NCI-H2029 (cell line): ENCODE data around the gene TMEM167A.
A peak's percentile ranks its signal among the peaks of the same experiment; 100 is the strongest.

Experiments used
- DNase-seq: peaks from one replicate; lab custom pipeline; 2025; lab: John Stamatoyannopoulos, UW

Gene TMEM167A

DNA sequence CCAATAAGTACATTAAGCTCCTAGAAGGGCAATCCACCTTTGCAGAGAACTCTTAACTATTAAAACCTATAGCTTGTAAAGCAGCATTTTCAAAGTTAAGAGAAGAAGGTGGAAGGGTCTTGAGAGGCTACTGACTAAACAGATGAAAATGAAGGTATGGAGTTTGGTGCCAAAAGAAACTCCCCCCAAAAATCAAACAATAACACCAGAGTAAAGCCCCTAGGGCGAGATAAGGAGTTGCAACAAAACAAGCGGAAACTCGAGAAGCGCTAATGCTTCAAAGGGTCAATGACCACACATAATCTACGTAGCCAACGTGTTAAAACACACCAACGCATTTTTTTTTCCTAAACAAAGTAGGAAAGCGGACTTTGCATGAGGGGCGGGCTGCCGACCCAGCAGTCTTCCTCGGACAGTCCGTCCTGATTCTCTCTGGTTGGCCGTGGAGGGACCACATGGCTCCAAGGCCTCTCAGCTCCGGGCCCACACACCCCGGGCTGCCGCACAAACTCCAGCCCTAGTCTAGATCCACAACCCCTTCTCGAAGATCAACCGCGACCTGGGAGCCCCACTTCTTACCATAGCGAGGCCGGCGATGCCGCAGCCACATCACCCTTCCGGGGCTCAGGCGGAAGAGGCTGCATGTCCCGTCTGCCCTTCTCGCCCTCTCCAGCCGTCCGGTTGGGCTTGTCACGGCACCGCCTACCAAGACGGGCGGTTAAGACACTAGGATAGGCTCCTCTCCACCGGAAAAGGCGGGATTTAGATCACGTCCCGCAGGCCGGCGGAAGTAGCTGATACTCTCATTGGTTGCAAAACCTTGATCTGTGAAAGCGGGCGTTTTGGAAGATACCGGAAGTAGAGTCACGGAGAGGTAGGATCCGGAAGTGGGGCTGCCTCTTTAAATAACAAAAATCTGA, at the start of gene TMEM167A, which contains the start of gene XRCC4:
Gene TMEM167A, minus strand, starts transcription at position 653 of the 920 bp plus-strand sequence. Its CDS starts 71 bp downstream, at position 582.
Gene XRCC4, plus strand, starts transcription at position 806 of the 920 bp plus-strand sequence. CDS start 27,373 bp downstream, outside the sequence.
- peak; percentile 99 for DNase-seq

- DNase-seq = no peak
Observed at GRCh38 chr5:83126501-83126900, 49.3 kb upstream of the TMEM167A start.

DNA sequence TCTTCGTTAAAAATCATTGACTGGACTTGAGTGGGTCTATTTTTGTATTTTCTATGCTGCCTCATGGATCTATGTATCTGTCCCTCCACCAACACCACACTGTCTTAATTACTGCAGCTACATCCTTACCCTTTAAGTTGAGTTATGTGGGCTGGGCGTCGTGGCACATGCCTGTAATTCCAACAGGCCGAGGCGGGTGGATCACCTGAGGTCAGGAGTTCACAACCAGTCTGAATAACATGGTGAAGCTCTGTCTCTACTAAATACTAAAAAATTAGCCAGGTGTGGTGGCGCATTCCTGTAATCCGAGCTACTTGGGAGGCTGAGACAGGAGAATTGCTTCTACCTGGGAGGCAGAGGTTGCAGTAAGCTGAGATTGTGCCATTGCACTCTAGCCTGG, 48.4 kb upstream of the TMEM167A start:
- DNase-seq = no peak

GRCh38 chr5:83124593-83124992, 47.4 kb upstream of the TMEM167A start:
- no peak for DNase-seq

DNA sequence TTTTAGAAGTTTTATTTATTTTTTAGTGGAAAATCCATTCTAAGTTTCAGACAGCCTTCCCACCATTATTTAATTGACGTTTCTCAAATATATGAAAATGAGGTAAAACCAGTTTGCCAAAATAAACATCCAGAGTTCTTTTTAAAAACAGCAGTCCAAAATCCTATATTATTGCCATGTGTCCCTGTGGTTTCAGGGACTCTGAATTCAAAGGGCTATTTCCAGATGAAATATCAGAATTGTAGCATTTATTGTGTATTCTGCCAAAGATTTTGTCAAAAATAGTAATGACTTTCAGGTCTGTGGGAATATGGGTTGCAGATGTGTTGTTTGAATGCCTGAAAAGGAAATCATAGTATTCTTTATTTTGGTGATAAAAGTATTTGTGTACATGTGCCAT, 41.8 kb upstream of the TMEM167A start:
- no peak for DNase-seq

DNA sequence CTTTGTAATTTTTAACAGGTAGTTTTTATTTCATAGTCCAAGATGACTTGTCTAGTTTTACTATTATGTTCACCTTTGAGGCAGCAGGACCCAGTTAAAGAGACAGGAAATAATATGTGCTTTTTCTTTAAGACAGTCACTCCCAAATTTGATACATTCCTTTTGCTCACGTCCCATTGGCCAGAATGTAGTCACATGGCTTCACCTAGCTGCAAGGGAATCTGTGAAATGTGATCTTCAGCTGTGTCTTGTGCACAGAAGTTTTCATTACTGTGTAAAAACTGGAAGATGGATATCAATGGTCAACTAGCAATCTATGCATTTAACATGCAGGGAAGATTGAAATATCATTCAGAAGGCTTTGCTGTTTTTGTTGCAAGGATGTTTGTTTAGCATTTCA, 41.3 kb upstream of the TMEM167A start:
- no peak for DNase-seq

DNA sequence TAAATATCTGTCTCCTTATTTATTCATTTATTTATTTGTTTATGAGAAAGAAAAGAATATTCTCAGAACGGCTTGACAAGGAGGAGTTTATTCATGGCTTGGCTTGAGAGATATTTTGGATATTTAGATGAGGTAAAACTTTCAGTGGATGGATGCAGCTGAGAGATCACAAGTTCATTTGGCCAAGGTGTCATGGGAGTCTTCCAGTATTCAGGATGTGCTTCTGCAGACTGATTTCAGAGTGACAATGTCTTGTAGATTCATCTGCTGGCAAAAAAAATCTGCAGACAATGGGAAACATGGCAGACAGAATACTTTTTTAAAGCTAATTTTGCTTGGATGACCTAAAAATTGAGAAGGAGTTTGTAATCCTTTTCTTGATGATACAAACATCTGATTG, 38.6 kb upstream of the TMEM167A start:
- no peak for DNase-seq

- DNase-seq = no peak
Observed at GRCh38 chr5:83109380-83109779, 32.2 kb upstream of the TMEM167A start.

DNA sequence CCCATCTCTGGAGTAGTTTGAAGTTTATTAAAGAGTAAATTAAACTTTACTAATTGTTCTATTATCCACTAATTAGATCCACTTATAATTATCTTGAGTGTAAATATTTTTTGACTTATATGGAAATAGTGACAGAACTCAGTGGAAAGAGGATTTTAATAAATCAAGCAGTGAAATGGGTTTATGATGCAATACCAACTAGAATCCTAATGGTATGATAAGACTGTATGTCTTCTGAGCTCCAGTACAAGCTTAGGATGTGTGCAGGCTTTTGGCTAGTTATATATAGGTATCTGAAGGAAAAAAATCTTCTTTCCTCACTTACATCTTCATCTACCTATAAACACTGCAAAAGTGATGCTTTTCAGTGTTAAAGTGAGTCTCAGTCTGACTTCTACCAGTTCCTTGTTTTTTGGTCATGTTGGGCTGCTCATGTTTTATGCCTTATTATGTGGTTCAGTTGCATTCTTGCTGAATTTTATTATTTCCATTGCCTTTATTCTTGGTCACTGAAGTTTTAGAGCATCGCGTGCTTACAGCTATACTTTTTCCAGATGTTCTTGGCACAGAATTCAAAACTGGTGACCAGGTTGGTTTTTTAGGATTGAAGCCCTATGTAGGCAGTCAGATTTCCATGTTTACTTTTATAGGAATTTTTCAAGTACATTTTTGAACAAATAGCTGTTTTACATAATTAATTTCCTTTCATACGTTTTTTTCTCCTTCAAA, 30.7 kb upstream of the TMEM167A start:
- DNase-seq = no peak

GRCh38 chr5:83104021-83104420, 26.8 kb upstream of the TMEM167A start:
- DNase-seq = no peak

GRCh38 chr5:83102364-83102980, 25.3 kb upstream of the TMEM167A start:
- no peak for DNase-seq

DNA sequence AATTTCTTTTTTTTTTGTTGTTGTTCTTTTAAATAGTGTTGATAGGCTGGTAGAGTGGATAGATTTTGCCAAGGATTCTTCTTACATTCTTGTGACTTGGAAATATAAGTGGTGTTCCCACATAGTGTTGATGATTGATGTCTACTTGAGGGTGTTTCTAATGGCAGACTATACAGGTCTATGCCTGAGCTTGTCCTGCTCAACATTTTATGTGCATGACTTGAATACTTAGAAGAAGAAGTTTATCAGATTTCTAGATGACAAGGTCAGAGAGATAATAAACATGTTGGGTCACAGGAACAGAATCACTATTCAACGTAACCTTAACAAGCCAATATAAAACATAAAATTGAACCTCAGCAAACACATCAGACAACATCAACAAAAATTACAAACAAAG, 24.3 kb upstream of the TMEM167A start:
- DNase-seq = no peak

- no peak for DNase-seq
Observed at GRCh38 chr5:83099445-83099844, 22.3 kb upstream of the TMEM167A start.

DNA sequence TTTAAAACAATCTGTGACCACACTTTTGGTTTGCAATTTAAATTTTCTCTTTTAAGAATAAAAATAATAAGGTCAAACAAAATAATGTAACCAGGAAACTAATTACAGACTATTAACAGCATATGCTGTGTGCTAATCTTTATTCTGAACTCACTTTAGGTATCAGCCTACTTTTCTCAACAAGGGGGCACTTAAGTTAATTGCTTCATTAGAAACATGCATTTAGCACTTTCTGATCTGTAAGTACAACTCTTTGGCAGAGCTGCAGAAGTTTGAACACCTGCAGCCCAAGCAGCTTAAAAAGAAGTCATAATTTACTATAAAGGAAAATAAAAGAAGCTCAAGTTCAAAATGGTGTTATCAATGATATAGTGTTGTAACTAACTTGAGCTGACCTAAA, 21.8 kb upstream of the TMEM167A start:
- no peak for DNase-seq

- DNase-seq = no peak
Observed at GRCh38 chr5:83097689-83098231, 20.6 kb upstream of the TMEM167A start.

DNA sequence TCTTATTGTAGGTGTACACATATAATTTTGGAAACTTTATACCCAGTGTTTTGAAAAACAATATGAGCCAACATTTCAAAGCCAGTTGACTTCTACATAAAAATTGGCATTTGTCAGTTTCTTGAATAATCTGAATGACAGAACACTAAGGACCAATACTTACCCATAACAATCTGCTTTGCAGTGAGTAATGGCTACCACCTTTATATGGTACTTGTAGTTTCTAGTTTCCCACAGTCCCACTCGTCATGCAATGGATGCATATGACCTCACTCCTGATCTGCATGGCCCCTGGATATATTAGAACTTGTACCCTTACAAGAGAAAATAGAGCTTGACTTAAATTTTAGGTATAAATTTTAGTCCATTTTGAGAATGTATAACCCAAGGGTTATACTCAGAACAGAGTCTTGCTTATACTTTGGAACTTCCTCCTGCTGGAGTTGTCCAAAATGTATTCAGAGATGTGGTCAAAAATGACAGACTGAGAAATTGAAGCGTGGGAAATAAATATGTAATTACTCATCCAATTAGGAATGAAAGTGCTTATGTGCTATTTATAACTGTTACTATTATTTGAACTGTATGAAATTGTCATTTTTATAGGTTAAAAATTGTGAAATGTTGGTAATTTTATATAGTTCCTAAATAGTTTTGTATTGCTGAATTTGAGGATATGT, 19.6 kb upstream of the TMEM167A start:
- no peak for DNase-seq

DNA sequence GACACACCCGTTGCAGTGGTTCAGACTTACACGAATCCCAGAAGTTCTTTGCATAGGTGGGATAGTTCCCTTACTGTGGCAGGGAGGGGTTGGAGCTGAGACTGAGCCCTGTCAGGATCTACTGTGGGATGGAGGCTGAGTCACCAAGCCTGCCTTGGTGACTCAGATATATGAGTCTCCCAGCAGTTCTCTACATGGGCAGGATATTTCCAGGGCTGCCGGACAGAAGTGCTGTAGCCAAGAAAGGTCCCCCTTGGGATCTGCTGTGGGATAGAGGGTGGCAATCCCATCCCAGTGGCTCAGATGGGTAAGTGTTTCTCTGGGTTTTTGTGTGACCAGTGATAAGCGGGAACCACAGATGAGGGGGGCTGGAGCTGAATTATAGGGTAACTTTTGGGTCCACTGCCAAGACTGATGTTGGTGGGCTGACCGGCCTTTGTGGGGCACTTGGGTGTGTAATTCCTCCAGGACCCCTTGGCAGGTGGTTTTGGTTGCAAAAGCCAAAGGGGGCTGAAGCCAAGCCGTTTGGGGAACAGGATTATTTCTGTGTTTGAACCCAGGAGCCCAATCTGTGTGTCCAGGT, 18.9 kb upstream of the TMEM167A start:
- no peak for DNase-seq

- DNase-seq = no peak
Observed at GRCh38 chr5:83095163-83095956, 18.2 kb upstream of the TMEM167A start.

- DNase-seq = no peak
Observed at GRCh38 chr5:83093692-83094091, 16.5 kb upstream of the TMEM167A start.

DNA sequence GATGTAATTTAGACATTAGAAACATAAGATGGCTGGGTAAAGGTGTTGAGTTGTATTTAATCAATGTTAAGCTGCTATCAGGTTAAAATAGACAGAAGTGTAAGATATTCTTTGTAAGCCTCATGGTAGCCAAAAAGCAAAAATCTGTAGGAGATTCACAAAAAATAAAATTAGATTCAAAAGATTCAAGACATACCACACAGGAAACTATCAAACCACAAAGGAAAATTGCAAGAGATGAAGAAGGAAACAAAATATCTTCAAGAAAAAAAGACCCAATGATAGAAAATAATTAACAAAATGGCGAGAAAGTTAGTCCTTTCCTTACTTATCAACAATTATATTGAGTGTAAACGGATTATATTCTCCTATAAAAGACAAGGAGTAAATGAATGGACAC, 15.4 kb upstream of the TMEM167A start:
- DNase-seq = no peak

DNA sequence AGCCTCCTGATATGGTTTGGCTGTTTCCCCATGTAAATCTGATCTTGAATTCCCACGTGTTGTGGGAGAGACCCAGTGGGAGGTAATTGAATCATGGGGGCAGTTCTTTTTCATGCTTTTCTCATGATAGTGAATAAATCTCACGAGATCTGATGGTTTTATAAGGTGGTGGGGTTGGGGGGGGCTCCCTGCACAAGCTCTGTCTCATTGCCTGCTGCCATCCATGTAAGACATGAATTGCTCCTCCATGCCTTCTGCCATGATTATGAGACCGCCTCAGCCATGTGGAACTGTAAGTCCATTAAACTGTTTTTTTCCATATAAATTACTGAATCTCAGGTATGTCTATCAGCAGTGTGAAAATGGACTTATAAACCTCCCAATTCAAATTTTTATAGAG, 13.0 kb upstream of the TMEM167A start:
- DNase-seq = no peak
